Body of pancreas (tissue), 4 donors: Measurements from ENCODE around the gene SCUBE1.

Experiments used
- CTCF ChIP-seq, 7 experiments: fragments of 450-650 bp in 4 of 7; fragments of 200-600 bp in 3 of 7; sonication (generic) in 3 of 7; IDR thresholded peaks; one replicate each; pipeline ENCODE4 v1.5.1; 2016 to 2019; ENCODE audit warnings: antibody characterized with exemption in 7 of 7
- POLR2A ChIP-seq, 3 donors: fragments of 450-650 bp; IDR thresholded peaks; one replicate each; pipeline ENCODE4 v1.6.1; 2016; ENCODE audit warnings: antibody characterized with exemption in 3 of 3, mild to moderate bottlenecking in 2 of 3

- no peak for TF ChIP-seq CTCF (IDR thresholded peaks at IDR 0.05)
- no peak for TF ChIP-seq POLR2A (IDR thresholded peaks at IDR 0.05)
Measured at GRCh38 chr22:43337946-43338345, 5.2 kb downstream of the SCUBE1 start.
